ENCODE results near the gene MAPK8IP3. TPM values are rescaled to one million over a fixed set of nuclear protein-coding genes. Genes with fewer than 3 reads are reported as not detected.

Gene MAPK8IP3
- total RNA-seq, 2 experiments from 2014 or later: 46.5 to 50.7 TPM

DNA sequence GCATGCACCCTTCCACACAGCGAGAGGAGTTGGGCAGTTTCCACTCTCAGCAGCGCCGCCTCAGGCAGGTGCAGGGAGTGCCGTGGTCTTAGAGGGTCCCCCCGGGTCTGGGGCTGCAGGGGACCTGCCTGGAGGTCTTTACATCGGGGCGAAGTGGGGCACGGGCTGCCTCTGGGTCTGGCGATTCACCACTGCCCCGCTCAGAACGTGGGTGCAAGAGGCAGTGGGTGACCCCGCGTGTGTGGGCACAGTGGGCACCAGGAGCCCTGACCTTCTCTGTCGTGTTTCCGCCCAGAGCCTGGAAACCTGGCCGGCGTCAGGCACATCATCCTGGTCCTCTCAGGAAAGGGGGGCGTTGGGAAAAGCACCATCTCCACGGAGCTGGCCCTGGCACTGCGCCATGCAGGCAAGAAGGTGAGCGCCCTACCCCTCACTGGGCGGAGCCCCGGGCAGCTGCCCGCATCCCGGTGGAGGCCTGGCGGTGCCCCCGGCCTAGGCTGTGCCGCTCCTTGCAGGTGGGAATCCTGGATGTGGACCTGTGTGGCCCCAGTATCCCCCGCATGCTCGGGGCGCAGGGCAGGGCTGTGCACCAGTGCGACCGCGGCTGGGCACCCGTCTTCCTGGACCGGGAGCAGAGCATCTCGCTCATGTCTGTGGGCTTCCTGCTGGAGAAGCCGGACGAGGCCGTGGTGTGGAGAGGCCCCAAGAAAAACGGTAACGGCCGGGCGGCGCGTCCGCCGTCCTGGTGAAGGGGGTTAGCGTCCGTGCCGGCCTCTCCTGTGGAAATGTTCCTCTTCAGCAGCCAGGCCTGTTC lies 80.5 kb downstream of the MAPK8IP3 start:
- H3K4me3 Mint-ChIP-seq: no peak overlapping the region
- H3K9me3 Mint-ChIP-seq: no peaks in the 10 kb centered on the region
- CTCF ChIA-PET: no interaction called here
- no peaks in the 10 kb centered on the region for H3K36me3 Mint-ChIP-seq (ENCODE audit: low read depth)
- DNase-seq: no peak
- H3K4me1 Mint-ChIP-seq (ENCODE audit: low read depth): peaks cover 22% of the 10 kb centered on the region
- H3K27me3 Mint-ChIP-seq (ENCODE audit: low read depth): no peaks in the 10 kb centered on the region
- intact Hi-C loops (cut with micrococcal nuclease): no loop called here
- H3K27ac Mint-ChIP-seq: no peak overlapping the region

DNA sequence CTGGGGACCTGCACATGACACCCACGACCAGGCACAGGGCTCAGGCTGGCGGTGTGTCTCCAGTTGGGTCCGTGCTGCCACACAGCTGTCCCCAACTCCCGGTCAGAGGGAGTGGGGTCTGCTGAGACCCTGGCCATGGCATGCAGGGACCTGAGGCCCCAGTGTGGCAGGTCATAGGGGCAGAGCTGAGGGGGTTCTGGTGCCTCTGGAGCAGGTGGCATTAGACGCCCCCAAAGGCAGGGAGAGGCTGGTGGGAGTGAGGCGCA lies 81.0 kb downstream of the MAPK8IP3 start:
- no peak overlapping the region for H3K27ac Mint-ChIP-seq
- H3K4me3 Mint-ChIP-seq: no peak overlapping the region
- CTCF ChIA-PET: no interaction called here
- DNase-seq: no peak
- no peaks in the 10 kb centered on the region for H3K9me3 Mint-ChIP-seq
- H3K4me1 Mint-ChIP-seq (ENCODE audit: low read depth): peaks cover 17% of the 10 kb centered on the region
- no peaks in the 10 kb centered on the region for H3K36me3 Mint-ChIP-seq (ENCODE audit: low read depth)
- no peaks in the 10 kb centered on the region for H3K27me3 Mint-ChIP-seq (ENCODE audit: low read depth)
- intact Hi-C loops (cut with micrococcal nuclease): no loop called here

DNA sequence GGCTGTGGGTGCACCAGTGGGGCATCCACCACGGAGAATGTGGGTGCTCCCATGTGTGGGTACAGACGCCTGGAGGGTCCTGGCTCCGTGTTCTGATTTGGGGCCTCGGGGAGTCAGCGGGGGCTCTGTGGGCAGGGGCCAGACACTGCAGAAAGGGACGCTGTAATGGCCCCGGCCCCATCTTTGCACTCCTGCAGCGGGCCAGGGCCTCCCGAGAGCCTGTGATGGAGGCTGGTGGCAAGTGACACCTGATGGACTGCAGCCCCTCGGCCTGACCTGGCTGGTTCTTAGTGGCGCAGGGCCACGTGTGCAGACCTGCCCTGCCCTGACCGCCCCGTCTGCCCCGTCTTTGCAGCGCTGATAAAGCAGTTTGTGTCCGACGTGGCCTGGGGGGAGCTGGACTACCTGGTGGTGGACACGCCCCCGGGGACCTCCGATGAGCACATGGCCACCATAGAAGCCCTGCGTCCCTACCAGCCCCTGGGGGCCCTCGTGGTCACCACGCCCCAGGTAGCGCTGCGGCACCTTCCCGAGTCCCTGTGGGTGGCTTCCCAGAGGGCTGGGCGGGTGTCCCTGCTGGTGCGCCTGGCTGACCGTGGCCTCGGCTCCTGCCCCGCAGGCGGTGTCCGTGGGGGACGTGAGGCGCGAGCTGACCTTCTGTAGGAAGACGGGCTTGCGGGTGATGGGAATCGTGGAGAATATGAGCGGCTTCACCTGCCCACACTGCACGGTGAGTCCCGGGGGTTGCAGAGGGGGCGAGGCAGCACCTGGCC lies 81.5 kb downstream of the MAPK8IP3 start:
- no peak overlapping the region for H3K4me3 Mint-ChIP-seq
- no peak for DNase-seq
- no peaks in the 10 kb centered on the region for H3K9me3 Mint-ChIP-seq
- intact Hi-C loops (cut with micrococcal nuclease): no loop called here
- no peak overlapping the region for H3K27ac Mint-ChIP-seq
- peaks cover 17% of the 10 kb centered on the region for H3K4me1 Mint-ChIP-seq (ENCODE audit: low read depth)
- H3K36me3 Mint-ChIP-seq (ENCODE audit: low read depth): no peaks in the 10 kb centered on the region
- CTCF ChIA-PET: no interaction called here
- no peaks in the 10 kb centered on the region for H3K27me3 Mint-ChIP-seq (ENCODE audit: low read depth)

DNA sequence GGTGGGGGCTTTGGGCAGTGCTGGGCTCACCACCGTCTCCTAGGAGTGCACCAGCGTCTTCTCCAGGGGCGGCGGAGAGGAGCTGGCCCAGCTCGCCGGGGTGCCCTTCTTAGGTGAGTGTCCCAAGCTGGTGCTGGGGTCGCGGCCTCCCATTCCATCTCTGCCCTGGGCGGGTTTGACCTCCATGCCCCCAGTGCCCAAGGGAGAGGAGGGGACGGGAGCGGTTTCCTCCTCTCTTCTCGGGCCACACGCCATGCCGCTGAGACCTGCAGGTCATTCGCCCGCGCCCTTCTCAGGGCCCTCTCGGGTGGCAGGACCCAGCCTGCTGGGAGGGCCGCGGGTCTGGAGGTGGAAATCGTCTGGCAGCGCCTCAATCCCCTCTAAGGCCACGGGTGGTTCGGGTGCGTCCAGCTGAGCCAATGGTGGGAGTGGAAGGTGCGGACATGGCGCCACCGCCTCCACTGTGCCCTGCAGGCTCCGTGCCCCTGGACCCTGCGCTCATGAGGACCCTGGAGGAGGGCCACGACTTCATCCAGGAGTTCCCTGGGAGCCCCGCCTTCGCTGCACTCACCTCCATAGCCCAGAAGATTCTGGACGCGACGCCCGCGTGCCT lies 82.2 kb downstream of the MAPK8IP3 start:
- intact Hi-C loops (cut with micrococcal nuclease): no loop called here
- DNase-seq: no peak
- H3K27me3 Mint-ChIP-seq (ENCODE audit: low read depth): no peaks in the 10 kb centered on the region
- H3K36me3 Mint-ChIP-seq (ENCODE audit: low read depth): no peaks in the 10 kb centered on the region
- H3K4me1 Mint-ChIP-seq (ENCODE audit: low read depth): peaks cover 17% of the 10 kb centered on the region
- no peak overlapping the region for H3K27ac Mint-ChIP-seq
- H3K9me3 Mint-ChIP-seq: no peaks in the 10 kb centered on the region
- CTCF ChIA-PET: no interaction called here
- H3K4me3 Mint-ChIP-seq: no peak overlapping the region

DNA sequence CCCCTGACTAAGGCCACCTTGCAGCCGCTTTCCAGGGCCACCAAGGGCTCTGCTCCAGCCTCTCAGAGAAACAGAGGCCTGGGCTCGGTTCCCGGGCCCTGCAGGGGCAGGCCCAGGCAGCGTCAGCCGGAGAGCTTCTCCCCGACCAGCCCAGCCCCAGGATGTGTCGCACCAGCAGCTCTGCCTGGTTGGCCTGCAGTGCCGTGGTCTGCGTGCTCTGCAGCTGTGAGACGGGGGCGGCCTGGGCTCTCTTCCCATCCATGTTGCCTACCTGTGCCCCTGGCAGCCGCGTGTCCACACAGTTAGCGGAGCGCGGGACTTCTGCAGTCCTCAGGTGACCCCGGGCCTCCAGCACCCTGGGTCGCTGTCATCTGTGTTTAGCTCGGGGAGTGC lies 82.7 kb downstream of the MAPK8IP3 start:
- Mint-ChIP-seq H3K9me3 (no peaks in the 10 kb centered on the region), H3K36me3 (ENCODE audit: low read depth) (no peaks in the 10 kb centered on the region), H3K4me1 (ENCODE audit: low read depth) (peaks cover 12% of the 10 kb centered on the region), H3K27ac (no peak overlapping the region), H3K27me3 (ENCODE audit: low read depth) (no peaks in the 10 kb centered on the region), H3K4me3 (no peak overlapping the region)
- intact Hi-C loops (cut with micrococcal nuclease): no loop called here
- DNase-seq: no peak
- CTCF ChIA-PET: no interaction called here

DNA sequence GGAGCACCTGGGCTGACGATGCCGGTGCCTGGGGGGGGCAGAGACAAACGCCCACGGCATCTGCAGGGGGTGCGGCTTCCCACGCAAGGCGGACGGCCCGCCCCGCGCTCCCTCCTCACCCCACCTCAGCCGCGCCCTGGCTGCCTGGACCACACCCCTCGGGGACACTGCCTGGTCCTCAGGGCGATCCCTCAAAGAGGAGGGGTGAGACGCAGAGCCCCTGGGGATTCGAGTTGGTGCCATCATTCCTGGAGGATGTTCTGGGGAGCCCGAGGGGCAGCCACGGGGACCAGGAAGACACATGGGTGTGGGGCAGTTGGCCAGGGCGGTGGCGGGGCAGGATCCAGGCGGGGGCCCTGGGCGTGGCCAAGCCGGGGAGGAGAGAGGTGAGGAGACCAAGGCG lies 83.6 kb downstream of the MAPK8IP3 start:
- no peak overlapping the region for H3K4me3 Mint-ChIP-seq

DNA sequence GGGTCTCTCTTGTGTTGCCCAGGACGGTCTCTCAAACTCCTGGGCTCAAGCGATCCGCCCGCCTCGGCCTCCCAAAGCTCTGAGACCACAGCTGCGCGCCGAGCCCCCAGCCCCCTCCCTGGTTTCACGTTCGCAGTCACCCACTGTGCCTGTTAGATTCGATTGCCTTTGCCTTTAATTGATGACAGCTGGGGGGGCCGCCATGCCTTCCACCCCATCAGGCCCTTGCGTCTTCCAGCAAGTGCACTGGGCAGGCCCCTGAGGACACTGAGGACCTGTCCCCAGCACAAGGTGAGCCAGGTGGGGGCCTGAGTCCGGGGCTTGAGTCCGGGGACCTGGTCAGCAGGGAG lies 84.2 kb downstream of the MAPK8IP3 start:
- no peaks in the 10 kb centered on the region for H3K36me3 Mint-ChIP-seq (ENCODE audit: low read depth)

More for the DNA sequence above, 83.6 kb downstream of the MAPK8IP3 start:
- Mint-ChIP-seq H3K27me3 (ENCODE audit: low read depth) (no peaks in the 10 kb centered on the region), H3K4me1 (ENCODE audit: low read depth) (peaks cover 9% of the 10 kb centered on the region), H3K27ac (no peak overlapping the region), H3K9me3 (no peaks in the 10 kb centered on the region), H3K36me3 (ENCODE audit: low read depth) (no peaks in the 10 kb centered on the region)
- DNase-seq: no peak
- intact Hi-C loops (cut with micrococcal nuclease): no loop called here
- CTCF ChIA-PET: no interaction called here

DNA sequence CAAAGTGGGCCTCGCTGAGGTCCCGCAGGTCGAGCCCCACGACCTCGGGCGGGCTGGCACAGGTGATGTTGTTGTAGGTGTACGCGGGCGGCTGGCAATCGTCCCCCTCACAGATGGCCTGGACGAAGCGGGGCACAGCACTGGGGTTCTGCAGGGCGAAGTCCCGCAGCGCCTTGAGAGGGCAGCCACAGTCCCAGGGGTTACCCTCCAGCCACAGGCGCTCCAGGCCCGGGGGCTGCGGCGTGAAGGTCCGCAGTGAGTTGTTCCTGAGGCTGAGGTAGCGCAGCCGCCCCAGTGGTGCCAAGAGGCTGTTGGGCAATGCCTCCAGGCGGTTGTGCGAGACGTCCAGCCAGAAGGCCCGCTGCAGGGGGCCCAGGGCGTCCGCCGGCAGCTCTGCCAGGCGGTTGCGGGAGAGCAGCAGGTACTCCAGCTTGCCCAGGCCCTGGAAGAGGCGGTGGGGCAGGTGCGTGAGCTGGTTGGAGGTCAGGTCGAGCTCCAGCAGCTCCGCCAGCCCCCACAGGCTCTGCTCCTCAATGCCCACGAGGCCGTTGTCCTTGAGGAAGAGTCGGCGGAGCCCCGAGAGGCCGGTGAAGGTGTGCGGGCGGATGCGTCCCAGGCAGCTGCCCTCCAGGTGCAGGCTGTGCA lies 84.7 kb downstream of the MAPK8IP3 start:
- no peak overlapping the region for H3K27ac Mint-ChIP-seq
- H3K4me3 Mint-ChIP-seq: no peak overlapping the region
- no peak for DNase-seq
- no peaks in the 10 kb centered on the region for H3K36me3 Mint-ChIP-seq (ENCODE audit: low read depth)
- no peaks in the 10 kb centered on the region for H3K27me3 Mint-ChIP-seq (ENCODE audit: low read depth)
- intact Hi-C loops (cut with micrococcal nuclease): no loop called here
- H3K4me1 Mint-ChIP-seq (ENCODE audit: low read depth): peaks cover under 1% of the 10 kb centered on the region
- CTCF ChIA-PET: no interaction called here
- H3K9me3 Mint-ChIP-seq: no peaks in the 10 kb centered on the region

More for the DNA sequence above, 84.2 kb downstream of the MAPK8IP3 start:
- CTCF ChIA-PET: no interaction called here
- Mint-ChIP-seq H3K27ac (no peak overlapping the region), H3K9me3 (no peaks in the 10 kb centered on the region), H3K27me3 (ENCODE audit: low read depth) (no peaks in the 10 kb centered on the region), H3K4me3 (no peak overlapping the region), H3K4me1 (ENCODE audit: low read depth) (peaks cover 5% of the 10 kb centered on the region)
- DNase-seq: no peak
- intact Hi-C loops (cut with micrococcal nuclease): no loop called here

DNA sequence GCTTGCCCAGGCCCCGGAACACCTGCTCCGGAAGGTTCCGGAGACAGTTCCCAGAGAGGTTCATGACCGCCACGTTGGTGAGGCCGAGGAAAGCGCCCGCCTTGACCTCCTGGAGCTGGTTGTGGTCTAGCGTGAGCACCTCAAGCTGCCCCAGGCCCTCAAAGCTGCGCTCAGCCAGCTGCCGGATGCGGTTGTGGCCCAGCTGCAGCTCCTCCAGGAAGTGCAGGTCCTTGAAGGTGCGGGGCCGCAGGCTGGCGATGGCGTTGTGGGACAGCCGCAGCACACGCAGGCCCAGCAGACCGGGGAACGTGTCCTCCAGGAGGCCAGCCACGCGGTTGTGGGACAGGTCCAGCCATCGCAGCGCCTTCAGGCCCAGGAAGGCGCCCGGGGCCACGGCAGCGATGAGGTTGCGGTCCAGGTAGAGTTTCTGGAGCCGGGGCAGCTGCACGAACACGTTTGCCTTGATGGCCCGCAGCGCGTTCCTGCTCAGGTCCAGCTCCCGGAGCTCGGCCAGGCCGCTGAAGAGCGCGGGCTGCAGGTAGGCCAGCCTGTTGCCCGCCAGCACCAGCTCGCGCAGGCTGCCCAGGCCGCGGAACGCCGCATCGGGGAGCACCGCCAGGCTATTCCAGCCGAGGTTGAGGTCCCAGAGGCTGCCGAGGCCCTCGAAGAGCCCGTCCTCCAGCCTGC lies 85.4 kb downstream of the MAPK8IP3 start:
- no peak for DNase-seq
- intact Hi-C loops (cut with micrococcal nuclease): no loop called here
- Mint-ChIP-seq H3K9me3 (no peaks in the 10 kb centered on the region), H3K4me1 (ENCODE audit: low read depth) (no peaks in the 10 kb centered on the region), H3K4me3 (no peak overlapping the region), H3K27me3 (ENCODE audit: low read depth) (no peaks in the 10 kb centered on the region), H3K27ac (no peak overlapping the region), H3K36me3 (ENCODE audit: low read depth) (no peaks in the 10 kb centered on the region)
- CTCF ChIA-PET: no interaction called here

DNA sequence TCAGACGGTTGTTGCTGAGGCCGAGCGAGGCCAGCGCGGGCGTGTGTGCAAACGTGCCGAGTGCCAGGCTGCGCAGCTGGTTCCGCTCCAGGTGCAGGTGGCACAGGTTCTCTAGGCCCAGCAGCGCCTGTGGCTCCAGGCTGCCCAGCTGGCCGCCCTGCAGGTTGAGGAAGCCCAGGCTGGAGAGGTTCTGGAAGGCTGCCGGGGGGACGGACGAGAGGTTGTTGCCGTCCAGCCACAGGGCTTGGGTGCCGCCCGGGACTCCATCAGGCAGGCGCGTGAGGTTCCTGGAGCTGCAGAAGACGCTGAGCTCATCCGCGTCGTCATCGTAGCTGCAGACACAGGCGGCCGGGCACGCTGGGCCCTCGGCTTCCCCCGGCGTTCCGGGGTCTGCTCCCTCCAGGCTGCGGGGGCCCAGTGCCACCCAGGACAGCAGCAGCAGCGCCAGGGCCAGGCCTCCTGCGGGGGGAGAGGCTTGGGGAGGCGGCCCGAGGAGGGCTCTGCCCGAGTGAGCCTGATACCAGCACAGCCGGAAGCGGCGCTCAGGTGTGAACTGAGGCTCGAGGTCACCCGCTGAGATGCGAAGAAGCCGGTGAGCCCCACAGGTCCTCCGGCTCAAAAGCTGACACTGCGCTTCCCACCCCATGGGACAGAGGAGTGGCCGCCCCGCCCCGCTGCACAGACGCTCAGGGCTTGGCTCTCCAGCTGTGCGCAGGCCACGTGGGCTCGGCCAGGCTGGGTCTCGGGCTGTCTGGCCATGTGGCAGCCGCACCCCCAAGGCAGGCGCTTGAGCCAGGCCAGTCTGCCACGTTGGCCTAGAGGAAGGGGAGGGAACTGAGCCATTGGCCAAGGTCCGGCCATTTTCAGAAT lies 86.2 kb downstream of the MAPK8IP3 start:
- H3K36me3 Mint-ChIP-seq (ENCODE audit: low read depth): peaks cover 1% of the 10 kb centered on the region
- CTCF ChIA-PET: interaction anchor here (1.1 kb wide), 1 partner anchor 137 kb away, joined by 3 read pairs; no protein-coding TSS in a partner anchor

DNA sequence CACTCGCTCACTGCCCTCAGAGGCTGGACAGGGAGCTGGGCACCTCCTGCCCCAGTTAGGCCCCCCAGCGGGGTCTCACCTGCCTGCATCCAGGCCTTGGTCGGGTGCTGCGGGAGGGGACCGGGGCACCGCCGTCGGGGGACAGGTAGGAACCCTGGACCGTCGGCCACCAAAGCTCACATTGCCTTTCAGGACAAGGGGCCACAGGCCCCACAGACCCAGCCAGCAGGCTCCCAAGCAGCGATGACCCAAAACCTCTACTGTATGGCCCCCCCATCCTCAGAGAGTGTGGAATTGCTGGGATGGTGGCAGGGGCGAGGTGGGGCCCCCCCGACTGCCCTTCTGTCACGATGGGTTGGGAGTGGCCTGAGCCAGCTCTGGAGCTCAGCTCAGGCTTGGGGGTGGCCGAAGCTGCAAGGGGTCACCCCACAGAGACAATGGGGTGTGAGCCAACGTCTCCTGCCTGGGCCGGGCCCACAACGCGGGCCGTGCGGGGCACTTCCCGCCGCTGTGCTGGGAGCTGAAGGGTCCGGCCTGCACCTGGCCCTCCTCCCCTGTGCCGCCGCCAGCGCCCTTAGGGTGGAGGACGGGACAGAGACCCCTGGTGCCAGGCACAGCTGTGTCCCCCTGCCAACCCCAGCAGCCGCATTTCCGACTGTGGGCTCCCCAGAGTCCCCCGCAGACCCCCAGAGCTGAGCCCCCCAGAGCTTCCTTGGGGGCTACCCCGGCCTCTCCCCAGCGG lies 87.0 kb downstream of the MAPK8IP3 start:
- Mint-ChIP-seq H3K4me1 (ENCODE audit: low read depth) (no peaks in the 10 kb centered on the region), H3K27ac (no peak overlapping the region), H3K27me3 (ENCODE audit: low read depth) (no peaks in the 10 kb centered on the region), H3K4me3 (no peak overlapping the region), H3K9me3 (peaks cover 8% of the 10 kb centered on the region), H3K36me3 (ENCODE audit: low read depth) (peaks cover 3% of the 10 kb centered on the region)
- DNase-seq: no peak
- CTCF ChIA-PET: interaction anchor here (1.1 kb wide), 1 partner anchor 136 kb away, joined by 3 read pairs; no protein-coding TSS in a partner anchor
- intact Hi-C loops (cut with micrococcal nuclease): no loop called here

More for the DNA sequence above, 86.2 kb downstream of the MAPK8IP3 start:
- Mint-ChIP-seq H3K4me3 (no peak overlapping the region), H3K9me3 (peaks cover 2% of the 10 kb centered on the region), H3K4me1 (ENCODE audit: low read depth) (no peaks in the 10 kb centered on the region), H3K27me3 (ENCODE audit: low read depth) (no peaks in the 10 kb centered on the region), H3K27ac (no peak overlapping the region)
- intact Hi-C loops (cut with micrococcal nuclease): no loop called here
- no peak for DNase-seq

All from activated naive CD4-positive, alpha-beta T cell treated with anti-CD3 and anti-CD28 coated beads for 36 hours (primary cell).